HG02798 (cell line): ENCODE measurements around the gene FAM124B.
A peak's percentile ranks its signal among the peaks of the same experiment; 100 is the strongest.
"Not testable (repeated sequence)": the region's sequence is repeated elsewhere in the genome, so short reads cannot be mapped to it uniquely, and the experiment has no call there.

Source experiments
- ATAC-seq: cut with Tn5 transposase; IDR thresholded peaks from one replicate; pipeline ENCODE4 v1.9.1; 2021; ENCODE audit warnings: mild to moderate bottlenecking; ENCODE audit not compliant: unreplicated experiment, poor library complexity

The FAM124B gene

DNA sequence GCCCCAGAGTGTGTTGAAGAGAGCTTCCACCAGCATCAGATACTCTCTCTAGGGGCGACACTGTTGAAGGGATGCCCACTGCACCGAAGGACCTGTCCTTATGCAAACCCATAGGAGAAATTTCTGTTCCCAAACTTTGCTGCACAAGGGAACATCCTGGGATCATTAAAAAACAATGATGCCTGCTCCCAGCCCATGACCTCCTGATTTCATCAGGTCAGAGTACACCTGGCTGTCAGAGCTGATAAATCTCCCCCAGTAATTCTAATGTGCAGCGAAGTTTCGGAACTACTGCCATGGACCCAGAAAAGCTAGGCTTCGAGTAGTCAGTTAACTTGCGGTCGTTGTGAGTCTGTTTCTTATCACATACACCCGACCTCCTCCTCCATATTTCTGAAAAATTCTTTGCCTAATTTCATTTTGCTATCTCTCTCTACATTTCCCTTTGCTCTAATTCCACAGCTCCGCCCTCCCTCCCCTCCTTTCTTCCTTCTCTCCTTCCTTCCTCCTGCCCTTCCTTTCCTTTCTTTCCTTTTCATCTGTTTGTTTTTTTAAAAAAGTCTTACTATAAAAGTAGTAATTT is 18.8 kb downstream of the FAM124B start:
- ATAC-seq = no peak

GRCh38 chr2:224382280-224382647 is 19.6 kb downstream of the FAM124B start:
- not testable (repeated sequence) for ATAC-seq

GRCh38 chr2:224381521-224382279 is 20.2 kb downstream of the FAM124B start:
- no peak for ATAC-seq

- ATAC-seq = no peak
Measured at GRCh38 chr2:224379986-224380385, 21.9 kb downstream of the FAM124B start.

- ATAC-seq = no peak
Measured at GRCh38 chr2:224379172-224379571, 22.7 kb downstream of the FAM124B start.

DNA sequence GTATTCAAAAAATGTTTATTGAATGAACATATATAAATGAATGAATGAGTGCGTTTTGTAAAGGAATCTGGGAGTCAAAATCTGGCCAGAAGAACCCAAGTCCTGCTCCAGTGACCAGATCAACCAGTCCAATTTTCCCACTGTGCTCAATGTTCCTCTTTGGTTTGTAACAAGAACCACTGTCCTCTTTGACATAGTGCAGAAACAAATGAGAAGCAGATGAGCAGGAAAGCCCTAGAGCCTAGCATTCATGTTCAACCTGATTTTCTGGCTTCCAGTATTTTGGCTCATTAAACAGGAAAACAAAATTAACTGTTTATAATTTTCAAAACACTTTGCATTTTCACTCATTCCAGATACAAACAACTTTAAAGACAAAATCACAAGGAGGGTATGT is 23.2 kb downstream of the FAM124B start:
- ATAC-seq = no peak

- no peak for ATAC-seq
Measured at GRCh38 chr2:224377751-224378700, 23.9 kb downstream of the FAM124B start.

GRCh38 chr2:224372641-224373040 is 29.3 kb downstream of the FAM124B start:
- no peak for ATAC-seq

GRCh38 chr2:224369028-224369632 is 32.8 kb downstream of the FAM124B start:
- ATAC-seq = peak; percentile 52

DNA sequence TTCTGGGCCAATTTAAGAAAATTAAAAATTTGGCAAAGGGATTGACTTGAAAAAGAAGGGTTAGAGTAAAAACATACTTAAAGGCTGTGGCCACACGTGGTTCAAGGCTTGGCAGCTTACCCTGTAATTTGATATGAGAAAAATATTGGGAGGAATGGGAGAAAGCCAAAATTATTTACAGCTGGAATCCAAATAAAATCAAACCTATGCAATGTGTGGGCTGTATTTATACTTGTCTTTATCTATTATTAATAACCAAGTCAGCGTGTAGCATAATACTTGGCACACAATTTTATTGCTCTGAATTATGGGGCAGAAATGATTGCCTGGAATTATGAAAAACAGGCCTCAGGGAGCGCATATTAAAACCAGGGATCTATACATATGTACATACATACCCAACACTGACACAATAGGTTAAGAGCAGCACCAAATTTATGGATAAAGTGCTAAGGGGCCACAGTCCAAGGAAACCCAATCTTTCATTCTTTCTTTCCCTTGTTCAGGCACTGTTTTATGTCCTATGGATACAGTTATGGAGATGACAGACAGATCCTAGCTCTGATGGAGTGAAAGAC is 35.6 kb downstream of the FAM124B start:
- no peak for ATAC-seq

DNA sequence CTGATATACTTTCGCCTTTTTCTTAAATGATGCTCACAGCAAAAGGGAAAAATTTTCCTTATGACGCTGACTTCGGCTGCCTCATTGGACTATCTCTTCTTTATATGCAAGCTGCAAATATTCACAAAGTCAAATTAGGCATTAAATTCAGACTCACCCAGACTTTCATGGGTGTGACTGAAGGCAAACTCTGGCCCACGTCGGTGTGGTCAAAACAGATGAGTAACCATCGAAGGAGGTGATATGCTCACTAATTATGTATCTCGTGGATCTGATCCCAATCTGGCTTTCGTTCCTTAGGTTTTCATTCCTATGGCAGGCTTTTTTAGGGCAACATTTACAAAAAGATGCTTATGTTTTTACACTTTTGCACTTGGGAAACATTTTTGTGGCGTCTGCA is 36.6 kb downstream of the FAM124B start:
- ATAC-seq = no peak

DNA sequence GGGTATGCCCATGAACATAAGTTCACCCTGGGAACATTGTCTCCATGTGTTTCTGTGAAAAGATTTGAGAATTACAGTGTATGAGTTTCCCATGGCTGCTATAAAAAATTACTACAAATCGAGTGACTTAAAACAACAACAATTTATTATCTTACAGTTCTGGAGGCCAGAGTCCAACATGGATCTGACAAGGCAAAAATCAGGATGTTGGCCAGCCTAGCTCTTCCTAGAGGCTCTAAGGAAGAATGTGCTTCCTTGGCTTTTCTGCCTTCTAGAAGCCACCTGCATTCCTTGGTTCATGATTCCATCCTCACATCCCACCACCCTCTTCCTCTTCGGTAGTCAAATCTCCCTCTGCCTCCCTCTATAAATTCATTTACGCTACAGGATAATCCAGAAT is 38.6 kb downstream of the FAM124B start:
- ATAC-seq = no peak

- no peak for ATAC-seq
Measured at GRCh38 chr2:224362094-224362493, 39.8 kb downstream of the FAM124B start.

GRCh38 chr2:224360801-224361251 is 41.1 kb downstream of the FAM124B start:
- ATAC-seq = no peak

DNA sequence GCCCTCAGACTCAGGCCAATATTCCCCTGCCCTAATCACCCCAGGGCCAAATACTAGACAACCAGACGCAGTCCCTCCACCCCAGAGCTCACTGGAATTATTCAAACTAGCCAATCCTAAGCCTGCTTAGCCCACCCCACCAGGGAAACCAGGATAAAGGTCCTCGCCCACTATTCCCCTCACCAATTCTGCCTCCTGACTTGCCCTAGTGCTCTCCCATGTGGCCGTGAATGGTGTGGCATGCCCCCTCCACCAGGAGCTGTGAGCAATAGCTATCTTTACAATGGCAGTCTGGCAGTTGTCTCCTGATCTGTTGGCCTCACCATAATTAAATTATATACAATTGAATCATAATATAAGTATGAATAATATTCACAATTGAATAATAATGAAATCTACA is 42.3 kb downstream of the FAM124B start:
- ATAC-seq = no peak

- ATAC-seq = peak; percentile 88
Measured at GRCh38 chr2:224357098-224357901, 44.6 kb downstream of the FAM124B start.

DNA sequence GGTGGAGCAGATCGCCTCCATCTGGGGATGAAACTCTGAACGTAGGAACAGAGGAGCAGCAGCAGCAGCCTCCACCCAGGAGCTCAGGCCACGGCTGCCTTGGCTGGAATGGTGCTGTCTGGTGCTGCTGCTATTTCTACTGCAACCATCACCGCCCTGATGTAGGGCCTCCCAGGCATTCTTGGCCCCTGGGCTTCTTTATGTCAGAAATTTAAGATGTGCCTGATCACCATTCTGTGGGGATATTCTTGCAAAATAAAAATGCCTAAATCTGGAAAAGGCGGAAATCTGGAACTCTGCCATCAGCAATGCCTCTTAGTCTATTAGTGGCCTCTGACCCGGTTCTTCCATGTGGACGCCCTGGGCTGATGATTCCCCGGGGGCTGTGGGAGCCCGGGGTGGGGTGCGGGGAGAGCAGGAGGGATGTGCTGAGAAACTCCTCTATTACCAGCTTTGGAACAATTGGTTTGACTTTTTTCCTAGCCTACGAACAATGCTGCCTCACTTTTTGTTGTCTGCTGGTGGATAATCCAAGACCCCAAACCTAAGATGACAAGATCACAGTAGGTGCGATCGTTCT is 47.2 kb downstream of the FAM124B start:
- no peak for ATAC-seq

GRCh38 chr2:224350703-224351102 is 51.2 kb downstream of the FAM124B start:
- no peak for ATAC-seq

DNA sequence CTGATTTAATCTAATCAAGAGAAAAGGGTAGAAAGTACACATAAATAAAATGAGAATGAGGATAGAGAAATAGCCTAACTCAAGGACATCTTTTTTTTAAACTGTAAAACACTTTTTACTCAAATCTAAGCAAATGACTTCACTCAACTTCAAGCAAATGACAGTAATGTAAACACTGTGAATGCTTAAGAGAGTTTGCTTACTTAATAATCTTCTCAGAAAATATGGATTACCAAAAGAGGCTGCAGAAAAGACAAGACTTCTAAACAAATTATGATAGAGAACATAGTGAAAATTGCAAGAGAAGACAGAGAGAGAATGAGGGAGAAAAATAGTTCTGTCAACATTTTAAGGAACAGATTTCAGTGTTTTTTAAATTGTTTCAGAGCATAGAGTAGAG is 52.5 kb downstream of the FAM124B start:
- no peak for ATAC-seq
